Keratinocyte (primary cell): ENCODE results near the gene CSTF2T. TPM values are rescaled to one million over a fixed set of nuclear protein-coding genes. Genes with fewer than 3 reads are reported as not detected.

Experiments used
- DNase-seq: peaks from one replicate; pipeline ENCODE4 v3.0.0-alpha.2; 2011; ENCODE audit warnings: low read depth, missing footprints, low spot score
- FAIRE-seq: peaks from 2 replicates; lab custom pipeline; 2011; peaks lifted over from hg19 to GRCh38; lab: Jason Lieb, UNC
- H2AFZ ChIP-seq: 2 replicates; pipeline ENCODE4 v1.6.0; 2012; ENCODE audit warnings: low read length, control low read depth, inconsistent platforms; ENCODE audit not compliant: control insufficient read depth
- H3K27ac ChIP-seq: 2 replicates; pipeline ENCODE4 v1.5.1; 2011; ENCODE audit warnings: low read length; ENCODE audit not compliant: control insufficient read depth, insufficient read depth
- H3K27me3 ChIP-seq: 3 replicates; pipeline ENCODE4 v1.6.0; 2011; ENCODE audit warnings: low read length; ENCODE audit not compliant: control insufficient read depth, insufficient read depth; ENCODE audit errors: extremely low read depth
- H3K36me3 ChIP-seq, 2 experiments: 2 replicates in 1 of 2; 3 replicates in 1 of 2; pipeline ENCODE4 v1.5.1; 2011; ENCODE audit warnings: low read length in 2 of 2, mild to moderate bottlenecking in 1 of 2; ENCODE audit not compliant: control insufficient read depth in 2 of 2, insufficient read depth in 2 of 2; ENCODE audit errors: extremely low read depth in 1 of 2
- H3K4me1 ChIP-seq: 3 replicates; pipeline ENCODE4 v1.5.1; 2011; ENCODE audit warnings: low read length; ENCODE audit not compliant: control insufficient read depth, insufficient read depth; ENCODE audit errors: extremely low read depth
- H3K4me2 ChIP-seq: 3 replicates; pipeline ENCODE4 v1.6.0; 2011; ENCODE audit warnings: low read depth, low read length; ENCODE audit not compliant: control insufficient read depth, insufficient read depth; ENCODE audit errors: extremely low read depth
- H3K4me3 ChIP-seq, 3 experiments: fragments of 200-600 bp in 1 of 3; sonication (generic) in 1 of 3; 2 replicates in 2 of 3; 3 replicates in 1 of 3; pipeline ENCODE4 v1.5.1; 2011 to 2016; ENCODE audit warnings: low read length in 3 of 3, mild to moderate bottlenecking in 3 of 3, control low read depth in 2 of 3, inconsistent platforms in 1 of 3, low read depth in 1 of 3, mixed read lengths in 1 of 3, mixed run types in 1 of 3, moderate library complexity in 1 of 3; ENCODE audit not compliant: control insufficient read depth in 2 of 3, insufficient read depth in 2 of 3; ENCODE audit errors: extremely low read depth in 1 of 3
- H3K79me2 ChIP-seq: 2 replicates; pipeline ENCODE4 v1.6.0; 2012; ENCODE audit warnings: low read length; ENCODE audit not compliant: control insufficient read depth, insufficient read depth
- H3K9ac ChIP-seq: 3 replicates; pipeline ENCODE4 v1.6.0; 2011; ENCODE audit warnings: low read length; ENCODE audit not compliant: control insufficient read depth, insufficient read depth; ENCODE audit errors: extremely low read depth
- H3K9me1 ChIP-seq: 3 replicates; pipeline ENCODE4 v1.6.0; 2011; ENCODE audit warnings: low read length; ENCODE audit not compliant: control insufficient read depth, insufficient read depth; ENCODE audit errors: extremely low read depth
- H3K9me3 ChIP-seq: 2 replicates; pipeline ENCODE4 v1.5.1; 2012; ENCODE audit warnings: low read depth, low read length; ENCODE audit not compliant: control insufficient read depth
- H4K20me1 ChIP-seq: 3 replicates; pipeline ENCODE4 v1.6.0; 2011; ENCODE audit warnings: low read length; ENCODE audit not compliant: control insufficient read depth, insufficient read depth; ENCODE audit errors: extremely low read depth
- EZH2 ChIP-seq: IDR thresholded peaks from one replicate; pipeline ENCODE4 v1.6.1; 2012; ENCODE audit warnings: inconsistent platforms, mild to moderate bottlenecking, low read length, moderate library complexity
- dilution Hi-C: fragments of 300-500 bp; cut with MboI; formaldehyde crosslinking; loops from one replicate; pipeline ENCODE4 v1.7.0; 2020; ENCODE audit warnings: low sequenced_read_pairs; ENCODE audit not compliant: extremely low pct_ligation_motif_present
- polyA plus RNA-seq, 5 experiments: library from polyadenylated mRNA; depleted of rRNA in 3 of 5; stranded (reverse) in 3 of 5; stranded (forward) in 1 of 5; unstranded in 1 of 5; fragments of >200 nt; gene quantifications; 1 replicate in 1 of 5; 2 replicates in 3 of 5; 3 replicates in 1 of 5; pipeline versions ENCODE4 v1.2.1 to v1.2.3, GENCODE V29; 2011 to 2012; ENCODE audit warnings: missing spikeins in 2 of 5, low read depth in 1 of 5, low replicate concordance in 1 of 5
- TF ChIP-seq, protein P1 (sequence below), 3 experiments: IDR thresholded peaks in 1 of 3; conservative IDR thresholded peaks in 1 of 3; optimal IDR thresholded peaks in 1 of 3; 2 replicates in 2 of 3; 3 replicates in 1 of 3; pipeline versions ENCODE3 to v1.5.1; 2011; ENCODE audit warnings: low read length in 3 of 3, mild to moderate bottlenecking in 3 of 3, moderate library complexity in 2 of 3, control low read depth in 1 of 3, inconsistent platforms in 1 of 3; ENCODE audit not compliant: insufficient read depth in 2 of 3; ENCODE audit errors: extremely low read depth in 1 of 3

Gene CSTF2T
- polyA plus RNA-seq, 1 donor (not counting 4 experiments of a cell fraction or from before 2014, with no cell fraction given): 10.8 TPM

DNA sequence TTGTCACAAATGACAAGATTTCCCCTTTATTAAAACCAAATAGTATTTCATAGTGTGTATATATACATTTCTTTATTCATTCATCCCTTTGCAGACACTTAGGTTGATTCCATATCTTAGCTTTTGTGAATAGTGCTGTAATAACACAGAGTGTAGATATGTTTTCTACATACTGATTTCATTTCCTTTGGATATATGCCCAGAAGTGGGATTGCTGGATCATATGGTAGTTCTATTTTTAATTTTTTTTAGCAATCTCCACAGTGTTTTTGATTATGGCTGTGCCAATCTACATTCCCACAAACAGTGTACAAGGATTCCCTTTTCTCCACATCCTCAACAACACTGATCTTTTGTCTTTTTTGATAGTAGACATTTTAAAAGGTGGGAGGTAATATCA lies 46.4 kb downstream of the CSTF2T start:
- Histone ChIP-seq H3K4me3 (no peak overlapping the region), H4K20me1 (no peaks in the 10 kb centered on the region), H3K9me1 (no peaks in the 10 kb centered on the region), H3K9me3 (no peaks in the 10 kb centered on the region), H3K9ac (no peak overlapping the region), H3K4me2 (no peak overlapping the region), H3K27me3 (no peaks in the 10 kb centered on the region), H2AFZ (no peak overlapping the region), H3K79me2 (no peaks in the 10 kb centered on the region), H3K4me1 (no peaks in the 10 kb centered on the region), H3K36me3 (no peaks in the 10 kb centered on the region), H3K27ac (no peak overlapping the region)
- dilution Hi-C loops: no loop called here
- no peak for FAIRE-seq
- TF ChIP-seq EZH2: no peak
- TF ChIP-seq, protein P1, sequence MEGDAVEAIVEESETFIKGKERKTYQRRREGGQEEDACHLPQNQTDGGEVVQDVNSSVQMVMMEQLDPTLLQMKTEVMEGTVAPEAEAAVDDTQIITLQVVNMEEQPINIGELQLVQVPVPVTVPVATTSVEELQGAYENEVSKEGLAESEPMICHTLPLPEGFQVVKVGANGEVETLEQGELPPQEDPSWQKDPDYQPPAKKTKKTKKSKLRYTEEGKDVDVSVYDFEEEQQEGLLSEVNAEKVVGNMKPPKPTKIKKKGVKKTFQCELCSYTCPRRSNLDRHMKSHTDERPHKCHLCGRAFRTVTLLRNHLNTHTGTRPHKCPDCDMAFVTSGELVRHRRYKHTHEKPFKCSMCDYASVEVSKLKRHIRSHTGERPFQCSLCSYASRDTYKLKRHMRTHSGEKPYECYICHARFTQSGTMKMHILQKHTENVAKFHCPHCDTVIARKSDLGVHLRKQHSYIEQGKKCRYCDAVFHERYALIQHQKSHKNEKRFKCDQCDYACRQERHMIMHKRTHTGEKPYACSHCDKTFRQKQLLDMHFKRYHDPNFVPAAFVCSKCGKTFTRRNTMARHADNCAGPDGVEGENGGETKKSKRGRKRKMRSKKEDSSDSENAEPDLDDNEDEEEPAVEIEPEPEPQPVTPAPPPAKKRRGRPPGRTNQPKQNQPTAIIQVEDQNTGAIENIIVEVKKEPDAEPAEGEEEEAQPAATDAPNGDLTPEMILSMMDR (optimal IDR thresholded peaks at IDR 0.05 in 1 of 3, IDR thresholded peaks at IDR 0.05 in 1 of 3, conservative IDR thresholded peaks at IDR 0.05 in 1 of 3; ENCODE audit: extremely low read depth in 1 of 3, insufficient read depth in 2 of 3, low read length in 3 of 3): no peak
- no peak for DNase-seq

DNA sequence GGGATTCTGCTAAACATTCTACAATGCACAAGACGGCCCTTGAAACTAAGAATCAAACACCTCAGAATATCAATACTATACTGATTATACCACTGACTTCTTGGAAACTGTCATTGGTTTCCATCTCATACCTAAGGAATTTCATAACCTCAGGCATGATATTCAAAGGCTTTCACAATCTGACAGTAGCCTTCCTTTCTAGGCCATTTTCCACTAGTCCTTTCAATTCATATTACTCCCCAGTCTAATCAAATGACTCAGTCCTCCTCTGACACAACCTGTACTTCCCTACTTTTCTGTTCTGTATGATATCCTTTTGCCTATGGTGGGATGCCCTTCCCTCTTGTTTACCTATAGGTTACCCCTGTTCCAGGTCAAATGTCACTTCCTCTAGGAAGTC lies 48.3 kb downstream of the CSTF2T start:
- Histone ChIP-seq H3K4me2 (no peak overlapping the region), H3K27ac (no peak overlapping the region), H3K9me1 (no peaks in the 10 kb centered on the region), H3K79me2 (no peaks in the 10 kb centered on the region), H3K4me1 (no peaks in the 10 kb centered on the region), H4K20me1 (no peaks in the 10 kb centered on the region), H3K27me3 (no peaks in the 10 kb centered on the region), H3K9ac (no peak overlapping the region), H3K9me3 (no peaks in the 10 kb centered on the region), H2AFZ (no peak overlapping the region), H3K4me3 (no peak overlapping the region), H3K36me3 (no peaks in the 10 kb centered on the region)
- FAIRE-seq (no peak), DNase-seq (no peak)
- TF ChIP-seq, protein P1 (optimal IDR thresholded peaks at IDR 0.05 in 1 of 3, IDR thresholded peaks at IDR 0.05 in 1 of 3, conservative IDR thresholded peaks at IDR 0.05 in 1 of 3; ENCODE audit: extremely low read depth in 1 of 3, insufficient read depth in 2 of 3, low read length in 3 of 3): no peak
- TF ChIP-seq EZH2: no peak
- dilution Hi-C loops: no loop called here
